ENCODE results near the gene ALK.

DNA sequence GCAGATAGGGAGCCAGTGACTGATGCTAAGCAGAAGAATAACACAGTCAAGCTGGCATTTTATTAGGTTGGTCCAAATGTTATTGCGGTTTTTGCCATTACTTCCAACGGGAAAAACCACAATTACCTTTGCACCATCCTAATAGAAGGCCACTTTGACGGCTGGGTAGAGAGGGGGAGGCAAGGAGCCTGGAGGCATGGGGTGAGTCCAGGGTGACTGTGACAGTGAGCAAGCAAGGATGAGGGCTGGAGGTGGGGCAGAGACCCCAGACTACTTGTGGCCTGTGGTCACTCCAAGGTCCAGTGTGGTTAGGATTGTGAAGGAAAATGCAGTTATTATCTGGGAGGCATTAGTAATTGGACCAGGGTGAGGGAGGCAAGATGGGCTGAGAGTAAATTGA lies 416.6 kb downstream of the ALK start:
- TF ChIP-seq, protein P1, sequence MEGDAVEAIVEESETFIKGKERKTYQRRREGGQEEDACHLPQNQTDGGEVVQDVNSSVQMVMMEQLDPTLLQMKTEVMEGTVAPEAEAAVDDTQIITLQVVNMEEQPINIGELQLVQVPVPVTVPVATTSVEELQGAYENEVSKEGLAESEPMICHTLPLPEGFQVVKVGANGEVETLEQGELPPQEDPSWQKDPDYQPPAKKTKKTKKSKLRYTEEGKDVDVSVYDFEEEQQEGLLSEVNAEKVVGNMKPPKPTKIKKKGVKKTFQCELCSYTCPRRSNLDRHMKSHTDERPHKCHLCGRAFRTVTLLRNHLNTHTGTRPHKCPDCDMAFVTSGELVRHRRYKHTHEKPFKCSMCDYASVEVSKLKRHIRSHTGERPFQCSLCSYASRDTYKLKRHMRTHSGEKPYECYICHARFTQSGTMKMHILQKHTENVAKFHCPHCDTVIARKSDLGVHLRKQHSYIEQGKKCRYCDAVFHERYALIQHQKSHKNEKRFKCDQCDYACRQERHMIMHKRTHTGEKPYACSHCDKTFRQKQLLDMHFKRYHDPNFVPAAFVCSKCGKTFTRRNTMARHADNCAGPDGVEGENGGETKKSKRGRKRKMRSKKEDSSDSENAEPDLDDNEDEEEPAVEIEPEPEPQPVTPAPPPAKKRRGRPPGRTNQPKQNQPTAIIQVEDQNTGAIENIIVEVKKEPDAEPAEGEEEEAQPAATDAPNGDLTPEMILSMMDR (IDR thresholded peaks at IDR 0.05) = no peak
- no peak for TF ChIP-seq POLR2A (IDR thresholded peaks at IDR 0.05)
